Gastrocnemius medialis (tissue), 4 donors: Measurements from ENCODE around the gene C18orf32. TPM values are rescaled to one million over a fixed set of nuclear protein-coding genes. Genes with fewer than 3 reads are reported as not detected.
A peak's percentile ranks its signal among the peaks of the same experiment; 100 is the strongest.
"Not testable (repeated sequence)": the region's sequence is repeated elsewhere in the genome, so short reads cannot be mapped to it uniquely, and the experiment has no call there.

Experiments used
- ATAC-seq, 2 donors: fragments of 150-250 bp; one replicate each; pipeline ENCODE4 v1.9.1; 2016
- DNase-seq, 2 donors: peaks; one replicate each; pipeline ENCODE4 v3.0.0-alpha.2; 2019
- H3K27ac ChIP-seq, 4 donors: fragments of 200-600 bp; sonication (generic); 1 replicate in 1 of 4; 2 replicates in 3 of 4; pipeline ENCODE4 v1.5.1; 2016 to 2018; ENCODE audit warnings: mild to moderate bottlenecking in 2 of 4, moderate library complexity in 1 of 4
- H3K27me3 ChIP-seq, 3 donors: fragments of 200-600 bp; sonication (generic) in 2 of 3; 1 replicate in 1 of 3; 2 replicates in 2 of 3; pipeline versions ENCODE4 v1.5.1 to v1.6.0; 2016 to 2019; ENCODE audit warnings: mild to moderate bottlenecking in 1 of 3, moderate library complexity in 1 of 3
- H3K36me3 ChIP-seq, 2 donors: fragments of 200-600 bp; sonication (generic) in 1 of 2; one replicate each; pipeline ENCODE4 v1.5.1; 2017 to 2018
- H3K4me1 ChIP-seq, 2 donors: fragments of 200-600 bp; sonication (generic) in 1 of 2; one replicate each; pipeline ENCODE4 v1.5.1; 2016 to 2017; ENCODE audit warnings: mild to moderate bottlenecking in 2 of 2
- H3K4me3 ChIP-seq, 4 donors: fragments of 200-600 bp; sonication (generic) in 3 of 4; 1 replicate in 1 of 4; 2 replicates in 3 of 4; pipeline ENCODE4 v1.5.1; 2016 to 2019; ENCODE audit warnings: mild to moderate bottlenecking in 2 of 4
- H3K9me3 ChIP-seq, 3 donors: fragments of 200-600 bp; sonication (generic) in 2 of 3; 1 replicate in 1 of 3; 2 replicates in 2 of 3; pipeline ENCODE4 v1.5.1; 2016 to 2019
- CTCF ChIP-seq, 5 experiments: fragments of 450-650 bp in 3 of 5; fragments of 200-600 bp in 2 of 5; sonication (generic) in 2 of 5; IDR thresholded peaks in 4 of 5; conservative IDR thresholded peaks in 1 of 5; 1 replicate in 4 of 5; 2 replicates in 1 of 5; pipeline ENCODE4 v1.5.1; 2016 to 2019; ENCODE audit warnings: antibody characterized with exemption in 5 of 5, mild to moderate bottlenecking in 3 of 5, moderate library complexity in 3 of 5
- POLR2A ChIP-seq, 2 donors: fragments of 450-650 bp; IDR thresholded peaks; one replicate each; pipeline ENCODE4 v1.6.1; 2017; ENCODE audit warnings: antibody characterized with exemption in 2 of 2, mild to moderate bottlenecking in 2 of 2, moderate library complexity in 2 of 2
- in situ Hi-C, 4 donors: fragments of 200-750 bp; cut with MboI; loops; one replicate each; pipeline versions ENCODE4 v1.15.0 to v1.8.0; 2017; ENCODE audit warnings: low sequenced_read_pairs in 4 of 4
- intact Hi-C: fragments of 100-400 bp; cut with DNase I; formaldehyde crosslinking; loops from one replicate; pipeline ENCODE4 v1.15.1; 2023; ENCODE audit warnings: low total_unique reads
- total RNA-seq, 4 donors: library from RNA; depleted of rRNA; stranded (reverse); fragments of >200 nt; gene quantifications; one replicate each; pipeline versions ENCODE4 v1.1.0 to v1.2.3, GENCODE V29; 2016

Gene C18orf32
- total RNA-seq, 4 donors from 2014 or later: 14.0 to 28.2 (median 19.6) TPM

GRCh38 chr18:49456794-49457193 lies 30.2 kb downstream of the C18orf32 start:
- intact Hi-C loops (no loop called here), in situ Hi-C loops (no loop called here)
- no peaks in the 10 kb centered on the region for H3K9me3 ChIP-seq
- peak overlapping the region in 3 of 4 donors; percentile 25 to 47 (median 39) for H3K27ac ChIP-seq
- no peak for ATAC-seq
- no peak for TF ChIP-seq CTCF (IDR thresholded peaks at IDR 0.05 in 4 of 5, conservative IDR thresholded peaks at IDR 0.05 in 1 of 5)
- TF ChIP-seq POLR2A (IDR thresholded peaks at IDR 0.05): no peak
- no peak overlapping the region for H3K4me3 ChIP-seq
- no peaks in the 10 kb centered on the region for H3K36me3 ChIP-seq
- DNase-seq: no peak
- peaks cover 14 to 20% of the 10 kb centered on the region in 2 donors for H3K4me1 ChIP-seq
- H3K27me3 ChIP-seq: no peaks in the 10 kb centered on the region

- intact Hi-C loops, in situ Hi-C loops, H3K4me3 ChIP-seq, H3K36me3 ChIP-seq, DNase-seq, H3K27me3 ChIP-seq, ATAC-seq, H3K9me3 ChIP-seq, H3K27ac ChIP-seq: not testable (repeated sequence)
- peaks cover 8 to 15% of the 10 kb centered on the region in 2 donors for H3K4me1 ChIP-seq
Measured at GRCh38 chr18:49452534-49452933, 34.5 kb downstream of the C18orf32 start.

- in situ Hi-C loops (loop anchor here in 3 of 4 donors (25.0 kb wide), 1 partner anchor 761 kb away; no protein-coding TSS in a partner anchor), intact Hi-C loops (loop anchor here (5.0 kb wide), 1 partner anchor 771 kb away; no protein-coding TSS in a partner anchor)
- Histone ChIP-seq H3K27me3 (no peaks in the 10 kb centered on the region), H3K27ac (no peak overlapping the region), H3K4me3 (no peak overlapping the region), H3K4me1 (peaks cover 0 to 12% of the 10 kb centered on the region in 2 donors), H3K9me3 (peaks cover 0 to 9% (median 0%) of the 10 kb centered on the region in 3 donors), H3K36me3 (peaks cover 0 to 5% of the 10 kb centered on the region in 2 donors)
- ATAC-seq: peak; percentile 84 to 96
- no peak for TF ChIP-seq POLR2A (IDR thresholded peaks at IDR 0.05)
- TF ChIP-seq CTCF (IDR thresholded peaks at IDR 0.05 in 4 of 5, conservative IDR thresholded peaks at IDR 0.05 in 1 of 5): peak; percentile 28 to 61 (median 50)
- peak in 1 of 2 donors; percentile 31 for DNase-seq
Measured at GRCh38 chr18:49447810-49448745, 39.0 kb downstream of the C18orf32 start.

- H3K27ac ChIP-seq: no peak overlapping the region
- H3K36me3 ChIP-seq: peaks cover 0 to 5% of the 10 kb centered on the region in 2 donors
- TF ChIP-seq POLR2A (IDR thresholded peaks at IDR 0.05) (no peak), CTCF (IDR thresholded peaks at IDR 0.05 in 4 of 5, conservative IDR thresholded peaks at IDR 0.05 in 1 of 5) (no peak)
- intact Hi-C loops (loop anchor here (5.0 kb wide), 1 partner anchor 769 kb away; no protein-coding TSS in a partner anchor), in situ Hi-C loops (loop anchor here in 3 of 4 donors (25.0 kb wide), 1 partner anchor 759 kb away; no protein-coding TSS in a partner anchor)
- H3K9me3 ChIP-seq: peaks cover 0 to 9% (median 0%) of the 10 kb centered on the region in 3 donors
- no peaks in the 10 kb centered on the region for H3K27me3 ChIP-seq
- no peak overlapping the region for H3K4me3 ChIP-seq
- no peak for DNase-seq
- peaks cover 2 to 18% of the 10 kb centered on the region in 2 donors for H3K4me1 ChIP-seq
- ATAC-seq: no peak
Measured at GRCh38 chr18:49446481-49446880, 40.6 kb downstream of the C18orf32 start.

GRCh38 chr18:49444581-49444980 lies 42.5 kb downstream of the C18orf32 start:
- Histone ChIP-seq H3K9me3 (peaks cover 0 to under 1% (median 0%) of the 10 kb centered on the region in 3 donors), H3K4me1 (peaks cover 7 to 22% of the 10 kb centered on the region in 2 donors), H3K4me3 (no peak overlapping the region), H3K36me3 (peaks cover 0 to 3% of the 10 kb centered on the region in 2 donors), H3K27ac (no peak overlapping the region), H3K27me3 (no peaks in the 10 kb centered on the region)
- DNase-seq (no peak), ATAC-seq (no peak)
- no peak for TF ChIP-seq POLR2A (IDR thresholded peaks at IDR 0.05)
- no peak for TF ChIP-seq CTCF (IDR thresholded peaks at IDR 0.05 in 4 of 5, conservative IDR thresholded peaks at IDR 0.05 in 1 of 5)
- intact Hi-C loops (no loop called here), in situ Hi-C loops (loop anchor here in 3 of 4 donors (25.0 kb wide), 1 partner anchor 757 kb away; no protein-coding TSS in a partner anchor)
